ENCODE data around the gene FOXO1. TPM values are rescaled to one million over a fixed set of nuclear protein-coding genes. Genes with fewer than 3 reads are reported as not detected.

The FOXO1 gene
- total and polyA plus RNA-seq, 9 donors = 11.2 to 18.1 (median 13.1) TPM

DNA sequence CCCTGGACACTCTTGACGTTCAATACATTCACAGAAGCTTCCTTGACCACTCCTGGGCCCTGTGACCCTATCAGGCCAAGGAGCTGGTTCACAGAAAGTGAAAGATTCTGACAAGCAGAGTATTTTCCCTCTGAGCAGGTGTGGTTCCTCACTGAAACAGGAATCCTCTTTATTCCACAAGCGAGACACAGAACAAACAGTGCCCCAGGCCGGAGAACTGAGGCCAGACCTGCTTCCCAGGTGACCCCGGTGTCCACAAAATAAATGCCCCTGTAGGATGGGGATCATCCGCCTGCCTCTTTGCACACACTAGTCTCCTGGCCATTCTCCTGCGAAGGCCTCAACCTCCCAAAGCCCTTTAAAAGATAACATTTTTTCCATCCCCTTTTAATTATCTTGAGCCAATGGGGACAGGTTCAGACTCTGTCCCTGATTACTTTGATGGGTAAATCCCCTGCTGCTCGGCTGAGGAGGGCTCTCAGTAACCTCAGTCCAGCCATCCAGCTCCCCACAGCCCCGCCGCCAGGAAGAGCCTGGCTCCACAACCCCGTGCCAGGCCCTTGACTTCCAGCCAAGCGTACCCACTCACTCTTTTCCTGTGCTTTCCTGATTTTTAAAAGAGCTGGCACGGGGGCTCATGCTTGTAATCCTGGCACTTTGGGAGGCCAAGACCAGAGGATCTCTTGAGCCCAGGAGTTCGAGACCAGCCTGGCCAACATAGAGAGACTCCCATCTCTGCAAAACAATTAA, 129.1 kb downstream of the FOXO1 start:
- Histone ChIP-seq H3K9me3 (replicated peaks; ENCODE audit: control insufficient read depth, low read depth, low read length) (no peaks in the 10 kb centered on the region), H3K27ac (ENCODE audit: low read length) (no peak overlapping the region), H3K4me3 (ENCODE audit: low read length) (no peak overlapping the region), H3K27me3 (ENCODE audit: control insufficient read depth, insufficient read depth, low read length) (no peaks in the 10 kb centered on the region), H3K36me3 (ENCODE audit: control insufficient read depth, insufficient read depth, low read length) (no peaks in the 10 kb centered on the region), H3K4me1 (ENCODE audit: control insufficient read depth, insufficient read depth, low read length) (peaks cover 2% of the 10 kb centered on the region)
- DNase-seq = no peak
- WGBS (ENCODE audit: insufficient coverage) = 77% methylated on average over 11 of the region's 13 CpGs

GRCh38 chr13:40536443-40537113, 129.9 kb downstream of the FOXO1 start:
- Histone ChIP-seq H3K4me3 (ENCODE audit: low read length) (no peak overlapping the region), H3K36me3 (ENCODE audit: control insufficient read depth, insufficient read depth, low read length) (no peaks in the 10 kb centered on the region), H3K27ac (ENCODE audit: low read length) (no peak overlapping the region), H3K4me1 (ENCODE audit: control insufficient read depth, insufficient read depth, low read length) (peaks cover 2% of the 10 kb centered on the region), H3K27me3 (ENCODE audit: control insufficient read depth, insufficient read depth, low read length) (no peaks in the 10 kb centered on the region), H3K9me3 (replicated peaks; ENCODE audit: control insufficient read depth, low read depth, low read length) (no peaks in the 10 kb centered on the region)
- DNase-seq = no peak
- 85% methylated on average over 8 of the region's 9 CpGs for WGBS (ENCODE audit: insufficient coverage)

DNA sequence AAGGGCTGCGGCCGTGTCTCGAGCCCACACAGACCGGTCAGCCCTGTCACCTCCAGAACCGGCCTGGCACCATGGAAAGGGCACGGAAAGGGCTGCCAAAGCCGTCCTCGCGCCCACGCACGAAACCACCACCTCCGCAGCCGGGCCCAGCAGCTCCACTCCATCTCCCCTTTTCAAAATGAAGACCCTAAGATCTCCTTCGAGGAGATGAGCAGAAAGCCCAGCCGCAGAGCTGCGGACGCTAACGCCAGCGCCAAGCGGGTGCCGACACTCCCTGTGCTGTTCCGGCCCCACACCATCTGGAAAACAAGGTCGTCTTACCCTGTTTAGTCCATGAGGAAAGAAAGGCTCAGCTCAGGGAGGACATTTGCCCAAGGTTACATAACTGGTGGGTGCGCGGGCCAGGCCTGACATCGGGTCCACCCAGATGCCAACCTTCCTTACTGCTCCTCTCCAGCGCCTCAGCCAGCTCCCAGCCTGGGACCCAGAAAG, 131.1 kb downstream of the FOXO1 start:
- H3K27ac ChIP-seq (ENCODE audit: low read length) = no peak overlapping the region
- no peaks in the 10 kb centered on the region for H3K36me3 ChIP-seq (ENCODE audit: control insufficient read depth, insufficient read depth, low read length)
- no peaks in the 10 kb centered on the region for H3K9me3 ChIP-seq (replicated peaks; ENCODE audit: control insufficient read depth, low read depth, low read length)
- WGBS (ENCODE audit: insufficient coverage) = 93% methylated on average over 26 of the region's 27 CpGs
- H3K4me1 ChIP-seq (ENCODE audit: control insufficient read depth, insufficient read depth, low read length) = peaks cover 2% of the 10 kb centered on the region
- DNase-seq = no peak
- no peak overlapping the region for H3K4me3 ChIP-seq (ENCODE audit: low read length)
- no peaks in the 10 kb centered on the region for H3K27me3 ChIP-seq (ENCODE audit: control insufficient read depth, insufficient read depth, low read length)

GRCh38 chr13:40534456-40534855, 132.0 kb downstream of the FOXO1 start:
- DNase-seq = no peak
- Histone ChIP-seq H3K4me3 (ENCODE audit: low read length) (no peak overlapping the region), H3K4me1 (ENCODE audit: control insufficient read depth, insufficient read depth, low read length) (no peaks in the 10 kb centered on the region), H3K36me3 (ENCODE audit: control insufficient read depth, insufficient read depth, low read length) (no peaks in the 10 kb centered on the region), H3K27ac (ENCODE audit: low read length) (no peak overlapping the region), H3K27me3 (ENCODE audit: control insufficient read depth, insufficient read depth, low read length) (no peaks in the 10 kb centered on the region), H3K9me3 (replicated peaks; ENCODE audit: control insufficient read depth, low read depth, low read length) (no peaks in the 10 kb centered on the region)
- WGBS (ENCODE audit: insufficient coverage) = 94% methylated on average over 2 of the region's 4 CpGs

DNA sequence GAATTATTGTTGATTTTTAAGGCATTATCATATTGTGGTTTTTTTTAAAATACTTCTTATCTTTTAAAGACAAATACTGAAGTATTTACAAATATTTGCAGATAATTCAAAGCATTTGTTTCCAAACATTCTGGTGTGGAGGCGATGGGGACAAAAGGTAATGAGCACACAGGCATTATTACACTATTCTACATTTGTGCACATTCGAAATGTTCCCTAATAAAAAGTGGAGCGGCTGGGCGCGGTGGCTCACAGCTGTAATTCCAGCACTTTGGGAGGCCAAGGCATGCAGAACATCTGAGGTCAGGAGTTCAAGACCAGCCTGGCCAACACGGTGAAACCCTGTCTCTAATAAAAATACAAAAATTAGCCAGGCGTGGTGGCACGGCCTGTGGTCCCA, 133.4 kb downstream of the FOXO1 start:
- Histone ChIP-seq H3K4me3 (ENCODE audit: low read length) (no peak overlapping the region), H3K9me3 (replicated peaks; ENCODE audit: control insufficient read depth, low read depth, low read length) (peaks cover 5% of the 10 kb centered on the region), H3K27me3 (ENCODE audit: control insufficient read depth, insufficient read depth, low read length) (no peaks in the 10 kb centered on the region), H3K36me3 (ENCODE audit: control insufficient read depth, insufficient read depth, low read length) (no peaks in the 10 kb centered on the region), H3K27ac (ENCODE audit: low read length) (no peak overlapping the region), H3K4me1 (ENCODE audit: control insufficient read depth, insufficient read depth, low read length) (no peaks in the 10 kb centered on the region)
- DNase-seq = no peak
- 82% methylated on average over 5 of the region's 8 CpGs for WGBS (ENCODE audit: insufficient coverage)

GRCh38 chr13:40530961-40531360, 135.5 kb downstream of the FOXO1 start:
- Histone ChIP-seq H3K36me3 (ENCODE audit: control insufficient read depth, insufficient read depth, low read length) (no peaks in the 10 kb centered on the region), H3K27ac (ENCODE audit: low read length) (no peak overlapping the region), H3K4me3 (ENCODE audit: low read length) (no peak overlapping the region), H3K27me3 (ENCODE audit: control insufficient read depth, insufficient read depth, low read length) (no peaks in the 10 kb centered on the region), H3K4me1 (ENCODE audit: control insufficient read depth, insufficient read depth, low read length) (no peaks in the 10 kb centered on the region), H3K9me3 (replicated peaks; ENCODE audit: control insufficient read depth, low read depth, low read length) (peaks cover 13% of the 10 kb centered on the region)
- DNase-seq = no peak
- no CpG with 5 or more reads among the region's 1 CpG for WGBS (ENCODE audit: insufficient coverage)

GRCh38 chr13:40528881-40529280, 137.6 kb downstream of the FOXO1 start:
- H3K9me3 ChIP-seq (replicated peaks; ENCODE audit: control insufficient read depth, low read depth, low read length) = peaks cover 13% of the 10 kb centered on the region
- WGBS (ENCODE audit: insufficient coverage) = 100% methylated on average over 4 of the region's 6 CpGs

GRCh38 chr13:40527914-40528313, 138.5 kb downstream of the FOXO1 start:
- no CpG with 5 or more reads among the region's 1 CpG for WGBS (ENCODE audit: insufficient coverage)
- H3K4me1 ChIP-seq (ENCODE audit: control insufficient read depth, insufficient read depth, low read length) = no peaks in the 10 kb centered on the region
- no peak overlapping the region for H3K4me3 ChIP-seq (ENCODE audit: low read length)
- no peak overlapping the region for H3K27ac ChIP-seq (ENCODE audit: low read length)
- DNase-seq = no peak
- no peaks in the 10 kb centered on the region for H3K27me3 ChIP-seq (ENCODE audit: control insufficient read depth, insufficient read depth, low read length)
- H3K36me3 ChIP-seq (ENCODE audit: control insufficient read depth, insufficient read depth, low read length) = no peaks in the 10 kb centered on the region
- peaks cover 13% of the 10 kb centered on the region for H3K9me3 ChIP-seq (replicated peaks; ENCODE audit: control insufficient read depth, low read depth, low read length)

More at GRCh38 chr13:40528881-40529280, 137.6 kb downstream of the FOXO1 start:
- no peaks in the 10 kb centered on the region for H3K36me3 ChIP-seq (ENCODE audit: control insufficient read depth, insufficient read depth, low read length)
- no peaks in the 10 kb centered on the region for H3K27me3 ChIP-seq (ENCODE audit: control insufficient read depth, insufficient read depth, low read length)
- H3K4me1 ChIP-seq (ENCODE audit: control insufficient read depth, insufficient read depth, low read length) = no peaks in the 10 kb centered on the region
- DNase-seq = no peak
- H3K27ac ChIP-seq (ENCODE audit: low read length) = no peak overlapping the region
- H3K4me3 ChIP-seq (ENCODE audit: low read length) = no peak overlapping the region

DNA sequence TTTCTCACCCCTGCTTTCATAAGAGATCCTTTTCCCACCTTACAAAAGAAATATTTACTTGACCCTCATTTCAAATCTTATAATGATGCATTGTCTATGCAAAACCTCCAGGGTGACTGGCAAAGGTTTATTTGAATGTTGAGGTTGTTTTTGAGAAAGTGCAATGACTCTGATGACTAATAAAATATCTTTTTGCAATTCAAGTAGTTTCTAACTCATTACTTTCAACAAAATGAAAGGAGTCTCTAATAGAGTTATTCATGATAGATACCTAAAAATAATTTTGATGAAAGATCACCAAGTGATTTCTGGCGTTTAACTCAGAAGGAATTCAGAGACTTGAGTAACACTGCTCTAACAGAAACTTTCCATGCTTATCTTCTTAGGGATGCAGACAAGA, 144.2 kb downstream of the FOXO1 start:
- no peak for DNase-seq
- Histone ChIP-seq H3K4me3 (ENCODE audit: low read length) (no peak overlapping the region), H3K36me3 (ENCODE audit: control insufficient read depth, insufficient read depth, low read length) (no peaks in the 10 kb centered on the region), H3K27ac (ENCODE audit: low read length) (no peak overlapping the region), H3K27me3 (ENCODE audit: control insufficient read depth, insufficient read depth, low read length) (no peaks in the 10 kb centered on the region), H3K9me3 (replicated peaks; ENCODE audit: control insufficient read depth, low read depth, low read length) (peaks cover under 1% of the 10 kb centered on the region), H3K4me1 (ENCODE audit: control insufficient read depth, insufficient read depth, low read length) (peaks cover 3% of the 10 kb centered on the region)
- WGBS (ENCODE audit: insufficient coverage) = no CpG with 5 or more reads among the region's 1 CpG

GRCh38 chr13:40520916-40521315, 145.5 kb downstream of the FOXO1 start:
- Histone ChIP-seq H3K4me3 (ENCODE audit: low read length) (no peak overlapping the region), H3K4me1 (ENCODE audit: control insufficient read depth, insufficient read depth, low read length) (peaks cover 4% of the 10 kb centered on the region), H3K36me3 (ENCODE audit: control insufficient read depth, insufficient read depth, low read length) (no peaks in the 10 kb centered on the region), H3K27ac (ENCODE audit: low read length) (no peak overlapping the region), H3K27me3 (ENCODE audit: control insufficient read depth, insufficient read depth, low read length) (no peaks in the 10 kb centered on the region), H3K9me3 (replicated peaks; ENCODE audit: control insufficient read depth, low read depth, low read length) (no peaks in the 10 kb centered on the region)
- WGBS (ENCODE audit: insufficient coverage) = 100% methylated on average over 1 of the region's 3 CpGs
- no peak for DNase-seq

All from muscle of leg (tissue), 11 donors.